GM18526 (cell line): ENCODE measurements around the gene LTBP1.

ENCODE experiments used
- POLR2A ChIP-seq: IDR thresholded peaks from 3 replicates; pipeline ENCODE4 v1.6.1; 2011; ENCODE audit not compliant: insufficient read length; ENCODE audit errors: extremely low read depth

LTBP1 gene

GRCh38 chr2:33047939-33048338 lies 101.2 kb downstream of the LTBP1 start:
- TF ChIP-seq POLR2A: no peak

- TF ChIP-seq POLR2A: no peak
Observed at GRCh38 chr2:33051586-33052360, 105.0 kb downstream of the LTBP1 start.

- no peak for TF ChIP-seq POLR2A
Observed at GRCh38 chr2:33052361-33052735, 105.6 kb downstream of the LTBP1 start.

- TF ChIP-seq POLR2A: no peak
Observed at GRCh38 chr2:33056170-33056569, 109.4 kb downstream of the LTBP1 start.

- TF ChIP-seq POLR2A: no peak
Observed at GRCh38 chr2:33058716-33059470, 112.1 kb downstream of the LTBP1 start.

- no peak for TF ChIP-seq POLR2A
Observed at GRCh38 chr2:33059471-33060156, 112.9 kb downstream of the LTBP1 start.

- no peak for TF ChIP-seq POLR2A
Observed at GRCh38 chr2:33060405-33060804, 113.7 kb downstream of the LTBP1 start.

GRCh38 chr2:33062665-33063250 lies 116.0 kb downstream of the LTBP1 start:
- TF ChIP-seq POLR2A: no peak

- no peak for TF ChIP-seq POLR2A
Observed at GRCh38 chr2:33064349-33064801, 117.6 kb downstream of the LTBP1 start.

- TF ChIP-seq POLR2A: no peak
Observed at GRCh38 chr2:33067598-33067997, 120.8 kb downstream of the LTBP1 start.

- no peak for TF ChIP-seq POLR2A
Observed at GRCh38 chr2:33068261-33068660, 121.5 kb downstream of the LTBP1 start.

- no peak for TF ChIP-seq POLR2A
Observed at GRCh38 chr2:33069894-33070651, 123.3 kb downstream of the LTBP1 start.

GRCh38 chr2:33071591-33071990 lies 124.8 kb downstream of the LTBP1 start:
- no peak for TF ChIP-seq POLR2A

GRCh38 chr2:33072614-33073013 lies 125.9 kb downstream of the LTBP1 start:
- TF ChIP-seq POLR2A: no peak

GRCh38 chr2:33073018-33073417 lies 126.3 kb downstream of the LTBP1 start:
- TF ChIP-seq POLR2A: no peak
